IMR-90 (cell line): Measurements from ENCODE around the gene MRPL10. TPM values are rescaled to one million over a fixed set of nuclear protein-coding genes. Genes with fewer than 3 reads are reported as not detected.

ENCODE experiments used
- ATAC-seq: fragments of 200-7000 bp; cut with Tn5 transposase; 2 replicates; pipeline ENCODE4 v1.9.1; 2020; ENCODE audit warnings: low read depth, mild to moderate bottlenecking, moderate library complexity
- BruUV-seq: library from RNA; stranded (reverse); fragments of 400-500 nt; replicated peaks from 2 replicates; lab custom pipeline; 2021; lab: Mats Ljungman, UMichigan
- CTCF ChIA-PET: fragments of 300-600 bp; formaldehyde crosslinking; extraction: SDS; loops from one replicate; lab custom pipeline; 2021; ENCODE audit warnings: antibody characterized with exemption; lab: Yijun Ruan, JAX
- POLR2A ChIA-PET: fragments of 300-600 bp; sonication (Branson Sonifier 250); formaldehyde crosslinking; loops from one replicate; lab custom pipeline; 2022; ENCODE audit warnings: antibody characterized with exemption; ENCODE audit not compliant: unreplicated experiment; lab: Charles Lee
- DNase-seq: peaks from one replicate; pipeline ENCODE4 v3.0.0; 2013
- H2AFZ ChIP-seq: replicated peaks from 2 replicates; pipeline ENCODE3; 2013; ENCODE audit warnings: low read length, mild to moderate bottlenecking; ENCODE audit not compliant: poor library complexity
- H2AK5ac ChIP-seq: 2 replicates; pipeline ENCODE4 v1.6.1; 2013; ENCODE audit warnings: low read depth, low read length, inconsistent platforms
- H2AK9ac ChIP-seq: replicated peaks from 2 replicates; pipeline ENCODE3; 2013; ENCODE audit warnings: mild to moderate bottlenecking, low read depth, low read length, moderate library complexity; ENCODE audit not compliant: poor library complexity
- H2BK120ac ChIP-seq: 2 replicates; pipeline ENCODE4 v1.6.1; 2013; ENCODE audit warnings: low read depth, low read length, inconsistent platforms
- H2BK15ac ChIP-seq: 3 replicates; pipeline ENCODE4 v1.6.1; 2013; ENCODE audit warnings: low read depth, low read length, inconsistent platforms
- H2BK20ac ChIP-seq: 2 replicates; pipeline ENCODE4 v1.6.1; 2013; ENCODE audit warnings: low read depth, mild to moderate bottlenecking, inconsistent platforms, low read length, moderate library complexity
- H2BK5ac ChIP-seq: 2 replicates; pipeline ENCODE4 v1.6.1; 2013; ENCODE audit warnings: mild to moderate bottlenecking, low read depth, low read length, inconsistent platforms; ENCODE audit not compliant: poor library complexity, severe bottlenecking
- H3K14ac ChIP-seq: replicated peaks from 2 replicates; pipeline ENCODE4 v1.6.1; 2013; ENCODE audit warnings: low read depth, low read length, inconsistent platforms
- H3K18ac ChIP-seq: 2 replicates; pipeline ENCODE4 v1.6.1; 2013; ENCODE audit warnings: low read depth, low read length, control low read depth
- H3K23ac ChIP-seq: 2 replicates; pipeline ENCODE4 v1.6.1; 2013; ENCODE audit warnings: low read depth, low read length, inconsistent platforms
- H3K27ac ChIP-seq: 2 replicates; pipeline ENCODE4 v1.5.1; 2013; ENCODE audit warnings: mild to moderate bottlenecking, control low read depth, low read length; ENCODE audit not compliant: insufficient read depth
- H3K27me3 ChIP-seq: 2 replicates; pipeline ENCODE4 v1.6.1; 2013; ENCODE audit warnings: low read length; ENCODE audit not compliant: control insufficient read depth, insufficient read depth
- H3K36me3 ChIP-seq: 2 replicates; pipeline ENCODE4 v1.6.1; 2013; ENCODE audit warnings: low read length, mixed read lengths; ENCODE audit not compliant: control insufficient read depth, insufficient read depth
- H3K4ac ChIP-seq: 2 replicates; pipeline ENCODE4 v1.6.1; 2013; ENCODE audit warnings: low read depth, low read length, inconsistent platforms
- H3K4me1 ChIP-seq: 2 replicates; pipeline ENCODE4 v1.6.1; 2013; ENCODE audit warnings: low read length, mixed read lengths; ENCODE audit not compliant: control insufficient read depth, insufficient read depth
- H3K4me2 ChIP-seq: 2 replicates; pipeline ENCODE4 v1.6.1; 2013; ENCODE audit warnings: low read depth, mild to moderate bottlenecking, control low read depth, low read length, moderate library complexity
- H3K4me3 ChIP-seq: 2 replicates; pipeline ENCODE4 v1.5.1; 2013; ENCODE audit warnings: low read depth, mild to moderate bottlenecking, control low read depth, low read length, moderate library complexity; ENCODE audit not compliant: insufficient read depth
- H3K56ac ChIP-seq: 2 replicates; pipeline ENCODE4 v1.6.1; 2013; ENCODE audit warnings: low read length, inconsistent platforms; ENCODE audit not compliant: insufficient read depth; ENCODE audit errors: extremely low read depth
- H3K79me1 ChIP-seq, 2 experiments: 2 replicates each; pipeline ENCODE4 v1.6.1; 2013; ENCODE audit warnings: low read length in 2 of 2, inconsistent platforms in 1 of 2, low read depth in 1 of 2
- H3K9ac ChIP-seq: 2 replicates; pipeline ENCODE4 v1.6.1; 2013; ENCODE audit warnings: low read depth, low read length, control low read depth
- H3K9me1 ChIP-seq: 2 replicates; pipeline ENCODE4 v1.6.1; 2013; ENCODE audit warnings: low read length, inconsistent platforms; ENCODE audit not compliant: insufficient read depth
- H3K9me3 ChIP-seq: 2 replicates; pipeline ENCODE4 v1.6.1; 2013; ENCODE audit warnings: low read length; ENCODE audit not compliant: control insufficient read depth, insufficient read depth
- H4K20me1 ChIP-seq: 2 replicates; pipeline ENCODE4 v1.6.1; 2013; ENCODE audit warnings: low read length, inconsistent platforms; ENCODE audit not compliant: insufficient read depth
- H4K5ac ChIP-seq: 2 replicates; pipeline ENCODE4 v1.6.1; 2013; ENCODE audit warnings: mild to moderate bottlenecking, low read depth, low read length, control low read depth
- H4K8ac ChIP-seq, 2 experiments: 2 replicates each; pipeline ENCODE4 v1.6.1; 2013; ENCODE audit warnings: low read depth in 2 of 2, low read length in 2 of 2, control low read depth in 1 of 2, inconsistent platforms in 1 of 2
- H4K91ac ChIP-seq: 2 replicates; pipeline ENCODE4 v1.6.1; 2013; ENCODE audit warnings: low read depth, low read length, inconsistent platforms; ENCODE audit not compliant: insufficient read depth
- BHLHE40 ChIP-seq: fragments of 150-350 bp; IDR thresholded peaks from 2 replicates; pipeline ENCODE4 v1.6.1; 2016; ENCODE audit warnings: mild to moderate bottlenecking, low read depth, low read length
- CEBPB ChIP-seq: IDR thresholded peaks from 2 replicates; pipeline ENCODE4 v1.6.1; 2012; ENCODE audit warnings: low read depth, low read length, improper control_type of control experiment
- CHD1 ChIP-seq: IDR thresholded peaks from 2 replicates; pipeline ENCODE4 v1.6.1; 2012; ENCODE audit warnings: low read depth, low read length, improper control_type of control experiment
- CTCF ChIP-seq: conservative IDR thresholded peaks from 2 replicates; pipeline ENCODE4 v1.5.1; 2012; ENCODE audit warnings: mild to moderate bottlenecking, low read depth, low read length, improper control_type of control experiment
- ELK1 ChIP-seq: fragments of 150-350 bp; IDR thresholded peaks from 2 replicates; pipeline ENCODE4 v1.6.1; 2016; ENCODE audit warnings: low read depth, mild to moderate bottlenecking, low read length, moderate library complexity, borderline replicate concordance
- FOS ChIP-seq: fragments of 150-350 bp; IDR thresholded peaks from 2 replicates; pipeline ENCODE4 v1.6.1; 2016; ENCODE audit warnings: low read depth, low read length
- MAFK ChIP-seq: IDR thresholded peaks from 2 replicates; pipeline ENCODE4 v1.6.1; 2012; ENCODE audit warnings: low read depth, low read length, improper control_type of control experiment
- MAZ ChIP-seq: IDR thresholded peaks from 2 replicates; pipeline ENCODE4 v1.6.1; 2012; ENCODE audit warnings: low read depth, mild to moderate bottlenecking, low read length, improper control_type of control experiment, moderate library complexity, borderline replicate concordance
- MXI1 ChIP-seq: IDR thresholded peaks from 2 replicates; pipeline ENCODE4 v1.6.1; 2012; ENCODE audit warnings: low read depth, mild to moderate bottlenecking, low read length, moderate library complexity, borderline replicate concordance
- NFE2L2 ChIP-seq: fragments of 150-350 bp; IDR thresholded peaks from 2 replicates; pipeline ENCODE4 v1.6.1; 2016; ENCODE audit warnings: low read depth, mild to moderate bottlenecking, low read length
- POLR2A ChIP-seq: IDR thresholded peaks from 2 replicates; pipeline ENCODE4 v1.6.1; 2012; ENCODE audit warnings: mild to moderate bottlenecking, low read depth, low read length
- RAD21 ChIP-seq: IDR thresholded peaks from 2 replicates; pipeline ENCODE4 v1.6.1; 2012; ENCODE audit warnings: low read length, improper control_type of control experiment
- RCOR1 ChIP-seq: IDR thresholded peaks from 2 replicates; pipeline ENCODE4 v1.6.1; 2012; ENCODE audit warnings: mild to moderate bottlenecking, low read length, improper control_type of control experiment; ENCODE audit not compliant: insufficient replicate concordance
- RFX5 ChIP-seq: IDR thresholded peaks from 2 replicates; pipeline ENCODE4 v1.8.0; 2012; ENCODE audit warnings: low read depth, mild to moderate bottlenecking, low read length, moderate library complexity
- SMC3 ChIP-seq: fragments of 150-350 bp; IDR thresholded peaks from 2 replicates; pipeline ENCODE4 v1.6.1; 2016; ENCODE audit warnings: low read depth, mild to moderate bottlenecking, antibody characterized with exemption, low read length, moderate library complexity
- USF2 ChIP-seq: fragments of 150-350 bp; IDR thresholded peaks from 2 replicates; pipeline ENCODE4 v1.6.1; 2017; ENCODE audit warnings: mild to moderate bottlenecking, antibody characterized with exemption, low read length, low read depth
- dilution Hi-C: fragments of 300-500 bp; cut with HindIII; formaldehyde crosslinking; loops from one replicate; pipeline ENCODE4 v1.14.3; 2018; ENCODE audit warnings: low sequenced_read_pairs; ENCODE audit not compliant: unreplicated experiment
- in situ Hi-C: fragments of 300-500 bp; cut with MboI; formaldehyde crosslinking; loops from 3 replicates; pipeline ENCODE4 v1.14.3; 2019; ENCODE audit warnings: low sequenced_read_pairs, inconsistent platforms, mixed read lengths
- intact Hi-C: fragments of 100-400 bp; cut with micrococcal nuclease; formaldehyde crosslinking; loops from 2 replicates; pipeline ENCODE4 v1.10.0; 2022
- polyA plus RNA-seq, 3 experiments: library from polyadenylated mRNA; depleted of rRNA; stranded (reverse); fragments of >200 nt; gene quantifications; 2 replicates each; pipeline ENCODE4 v1.2.3, GENCODE V29; 2012; ENCODE audit warnings: low replicate concordance in 1 of 3
- total RNA-seq: library from RNA; depleted of rRNA; stranded (reverse); fragments of >200 nt; gene quantifications from 2 replicates; pipeline ENCODE4 v1.2.3, GENCODE V29; 2012

MRPL10 gene
- total and polyA plus RNA-seq, 2 of the 4 experiments (the other 2 are of a cell fraction) = 32.3 to 61.8 TPM

- H3K9me1 ChIP-seq = no peaks in the 10 kb centered on the region
- ATAC-seq = no peak
- TF ChIP-seq MXI1 (no peak), RFX5 (no peak), RAD21 (no peak), CEBPB (no peak), BHLHE40 (no peak), CTCF (no peak), ELK1 (no peak), POLR2A (no peak), FOS (no peak), RCOR1 (no peak), SMC3 (no peak), USF2 (no peak), MAZ (no peak), MAFK (no peak), NFE2L2 (no peak), CHD1 (no peak)
- H2AFZ ChIP-seq = no peak overlapping the region
- no peak overlapping the region for H4K5ac ChIP-seq
- dilution Hi-C loops (no loop called here), in situ Hi-C loops (no loop called here), intact Hi-C loops (no loop called here)
- H3K4me3 ChIP-seq = no peak overlapping the region
- BruUV-seq = no TSS peak
- H2BK20ac ChIP-seq = no peak overlapping the region
- H2AK5ac ChIP-seq = no peak overlapping the region
- H3K9ac ChIP-seq = no peak overlapping the region
- no peak overlapping the region for H2AK9ac ChIP-seq
- no peak overlapping the region for H3K18ac ChIP-seq
- H3K4me2 ChIP-seq = no peak overlapping the region
- H3K27ac ChIP-seq = no peak overlapping the region
- no peak overlapping the region for H2BK5ac ChIP-seq
- H3K9me3 ChIP-seq = no peaks in the 10 kb centered on the region
- no peaks in the 10 kb centered on the region for H3K79me1 ChIP-seq
- H3K27me3 ChIP-seq = peaks cover 56% of the 10 kb centered on the region
- no peak overlapping the region for H3K14ac ChIP-seq
- H3K23ac ChIP-seq = no peak overlapping the region
- no peak overlapping the region for H3K56ac ChIP-seq
- ChIA-PET CTCF (no interaction called here), POLR2A (no interaction called here)
- no peaks in the 10 kb centered on the region for H3K36me3 ChIP-seq
- H4K91ac ChIP-seq = no peak overlapping the region
- no peak overlapping the region for H2BK15ac ChIP-seq
- H3K4me1 ChIP-seq = no peaks in the 10 kb centered on the region
- DNase-seq = no peak
- H4K8ac ChIP-seq = no peak overlapping the region
- no peak overlapping the region for H3K4ac ChIP-seq
- H4K20me1 ChIP-seq = no peaks in the 10 kb centered on the region
- no peak overlapping the region for H2BK120ac ChIP-seq
These were observed 25.5 kb upstream of the MRPL10 start for GRCh38 chr17:47856830-47857229.
